HG03457 (cell line): ENCODE data around the gene PLEKHM2.
"Not testable (repeated sequence)": the region's sequence is repeated elsewhere in the genome, so short reads cannot be mapped to it uniquely, and the experiment has no call there.

ENCODE experiments used
- ATAC-seq: cut with Tn5 transposase; IDR thresholded peaks from one replicate; pipeline ENCODE4 v1.9.1; 2021; ENCODE audit warnings: moderate number of reproducible peaks; ENCODE audit not compliant: unreplicated experiment

PLEKHM2 gene, protein sequence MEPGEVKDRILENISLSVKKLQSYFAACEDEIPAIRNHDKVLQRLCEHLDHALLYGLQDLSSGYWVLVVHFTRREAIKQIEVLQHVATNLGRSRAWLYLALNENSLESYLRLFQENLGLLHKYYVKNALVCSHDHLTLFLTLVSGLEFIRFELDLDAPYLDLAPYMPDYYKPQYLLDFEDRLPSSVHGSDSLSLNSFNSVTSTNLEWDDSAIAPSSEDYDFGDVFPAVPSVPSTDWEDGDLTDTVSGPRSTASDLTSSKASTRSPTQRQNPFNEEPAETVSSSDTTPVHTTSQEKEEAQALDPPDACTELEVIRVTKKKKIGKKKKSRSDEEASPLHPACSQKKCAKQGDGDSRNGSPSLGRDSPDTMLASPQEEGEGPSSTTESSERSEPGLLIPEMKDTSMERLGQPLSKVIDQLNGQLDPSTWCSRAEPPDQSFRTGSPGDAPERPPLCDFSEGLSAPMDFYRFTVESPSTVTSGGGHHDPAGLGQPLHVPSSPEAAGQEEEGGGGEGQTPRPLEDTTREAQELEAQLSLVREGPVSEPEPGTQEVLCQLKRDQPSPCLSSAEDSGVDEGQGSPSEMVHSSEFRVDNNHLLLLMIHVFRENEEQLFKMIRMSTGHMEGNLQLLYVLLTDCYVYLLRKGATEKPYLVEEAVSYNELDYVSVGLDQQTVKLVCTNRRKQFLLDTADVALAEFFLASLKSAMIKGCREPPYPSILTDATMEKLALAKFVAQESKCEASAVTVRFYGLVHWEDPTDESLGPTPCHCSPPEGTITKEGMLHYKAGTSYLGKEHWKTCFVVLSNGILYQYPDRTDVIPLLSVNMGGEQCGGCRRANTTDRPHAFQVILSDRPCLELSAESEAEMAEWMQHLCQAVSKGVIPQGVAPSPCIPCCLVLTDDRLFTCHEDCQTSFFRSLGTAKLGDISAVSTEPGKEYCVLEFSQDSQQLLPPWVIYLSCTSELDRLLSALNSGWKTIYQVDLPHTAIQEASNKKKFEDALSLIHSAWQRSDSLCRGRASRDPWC

DNA sequence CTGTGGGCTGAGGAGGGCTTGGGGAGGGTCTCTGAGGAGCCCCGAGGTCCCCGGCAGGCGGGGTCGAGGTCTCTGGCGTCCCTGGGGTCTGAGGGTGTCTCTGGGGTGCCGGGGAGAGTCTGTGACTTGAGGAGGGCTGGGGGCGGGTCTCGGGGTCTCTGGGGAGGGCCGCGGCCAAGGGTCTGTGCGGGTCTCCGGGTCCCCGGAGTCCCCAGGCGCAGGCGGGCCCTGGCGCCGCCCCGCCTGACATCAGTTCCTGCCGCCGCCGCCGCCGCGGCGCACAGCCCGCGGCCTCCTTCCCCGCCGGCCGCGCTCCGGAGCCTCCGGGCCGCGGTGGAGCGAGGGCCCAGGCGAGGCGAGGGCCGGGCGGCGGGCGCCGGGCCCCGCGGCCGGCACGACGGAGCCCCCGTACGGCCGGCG is at the start of gene PLEKHM2:
TSS of gene PLEKHM2 (plus strand) at position 279 of the 420 bp plus-strand sequence. CDS start 239 bp downstream, outside the sequence.
- no peak for ATAC-seq

DNA sequence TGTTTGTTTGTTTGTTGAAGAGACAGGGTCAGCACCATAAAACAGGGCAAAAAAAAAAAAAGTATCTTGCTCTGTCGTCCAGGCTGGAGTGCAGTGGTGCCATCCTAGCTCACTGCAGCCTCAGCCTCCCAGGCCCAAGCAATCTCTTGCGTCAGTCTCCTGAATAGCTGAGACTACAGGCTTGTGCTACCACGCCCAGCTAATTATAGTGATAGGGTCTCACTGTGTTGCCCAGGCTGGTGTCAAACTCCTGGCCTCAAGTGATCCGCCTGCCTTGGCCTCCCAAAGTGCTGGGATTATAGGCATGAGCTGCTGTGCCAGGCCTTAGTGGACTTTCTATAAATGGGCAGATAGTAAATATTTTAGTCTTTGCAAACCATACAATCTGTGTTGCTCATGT is 47.7 kb upstream of the PLEKHM2 start:
- ATAC-seq: no peak

DNA sequence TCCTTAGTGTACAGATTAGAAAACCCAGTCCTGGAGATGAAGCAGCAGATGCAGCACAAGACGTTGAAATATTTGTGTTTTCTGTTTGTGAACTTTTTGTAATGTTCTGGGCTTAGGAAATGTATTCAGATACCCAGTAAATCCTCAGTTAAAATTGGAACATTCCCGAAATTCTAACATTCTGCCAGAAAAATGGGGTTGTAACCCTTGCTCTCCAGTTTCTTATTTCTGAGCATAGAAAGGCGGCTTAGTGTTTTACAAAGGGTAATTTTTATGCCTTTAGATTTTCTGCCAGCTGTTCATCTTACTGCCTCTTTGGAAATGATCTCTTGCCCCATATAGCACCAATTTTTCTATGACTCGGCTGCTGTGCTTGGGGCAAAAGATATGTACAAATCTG is 46.3 kb upstream of the PLEKHM2 start:
- ATAC-seq: no peak

DNA sequence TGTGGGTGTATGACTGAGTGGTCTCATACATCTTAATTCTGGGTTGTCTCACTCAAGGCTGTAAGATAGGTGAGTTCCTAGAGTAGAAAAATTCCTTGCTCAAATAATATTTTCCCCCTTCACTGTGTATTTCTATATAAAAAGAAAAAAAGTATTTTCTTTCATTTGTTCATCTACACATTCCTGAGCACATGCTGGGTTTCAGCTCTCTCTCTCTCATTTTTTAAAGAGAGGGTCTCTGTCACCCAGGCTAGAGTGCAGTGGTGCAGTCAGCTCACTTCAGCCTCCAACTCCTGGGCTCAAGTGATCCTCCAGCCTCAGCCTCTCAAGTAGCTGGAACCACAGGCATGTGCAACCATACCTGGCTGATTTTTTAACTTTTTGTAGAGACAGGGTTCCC is 44.9 kb upstream of the PLEKHM2 start:
- no peak for ATAC-seq

DNA sequence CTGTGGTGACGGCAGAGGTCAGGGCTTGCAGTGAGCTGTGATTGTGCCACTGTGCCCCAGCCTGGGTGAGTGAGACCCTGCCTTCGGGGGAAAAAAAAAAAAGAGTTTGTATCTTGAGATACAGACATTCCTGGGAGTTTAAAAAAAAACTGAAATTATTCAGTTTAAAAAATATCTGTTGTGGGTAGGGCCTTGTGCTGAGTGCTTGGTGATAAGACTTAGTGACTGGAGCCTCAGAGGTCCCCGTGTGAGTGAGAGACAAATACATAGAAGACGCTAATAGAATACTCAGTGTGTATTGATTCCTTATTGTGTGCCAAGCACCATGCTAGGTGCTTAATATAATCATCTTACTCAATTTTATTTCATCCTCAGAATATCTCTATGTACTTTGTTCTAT is 44.2 kb upstream of the PLEKHM2 start:
- no peak for ATAC-seq

DNA sequence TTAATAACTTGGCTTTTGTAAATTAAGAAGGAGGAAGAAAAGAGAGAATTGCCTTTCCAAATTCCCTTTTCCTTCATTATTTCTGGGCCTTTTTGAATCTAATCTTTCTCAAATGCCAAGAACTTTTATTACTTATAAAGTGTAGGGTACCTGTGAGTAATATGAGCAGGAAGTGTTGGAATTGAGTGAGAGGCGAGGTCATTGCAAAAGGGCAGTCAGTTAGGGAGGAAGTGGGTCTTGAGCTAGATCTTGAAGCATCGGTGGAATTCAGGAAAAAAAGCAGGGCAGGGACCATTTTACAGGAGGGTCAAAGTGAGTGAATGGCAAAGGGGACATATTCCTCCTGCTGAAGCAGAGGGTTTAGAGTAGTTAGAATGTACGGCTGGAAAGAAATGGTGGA is 43.5 kb upstream of the PLEKHM2 start:
- no peak for ATAC-seq

DNA sequence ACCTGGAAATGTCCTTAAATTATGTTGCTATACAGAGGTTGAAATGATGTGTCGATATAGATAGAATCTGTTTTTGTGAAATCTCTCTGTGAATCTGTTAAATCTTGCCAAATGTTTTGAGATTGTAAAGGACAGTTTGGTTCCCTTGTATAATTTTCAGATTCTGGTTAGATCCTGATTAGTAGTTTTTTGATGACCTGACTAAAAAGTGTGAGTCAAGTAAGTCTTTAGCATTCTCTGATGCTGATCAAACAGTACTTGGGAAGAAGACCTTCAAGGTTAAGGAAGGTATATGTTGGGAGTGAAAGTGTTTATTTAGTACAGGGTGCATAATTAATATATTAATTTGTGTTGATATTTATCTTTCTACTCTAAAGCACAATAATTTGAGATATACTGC is 34.2 kb upstream of the PLEKHM2 start:
- no peak for ATAC-seq

DNA sequence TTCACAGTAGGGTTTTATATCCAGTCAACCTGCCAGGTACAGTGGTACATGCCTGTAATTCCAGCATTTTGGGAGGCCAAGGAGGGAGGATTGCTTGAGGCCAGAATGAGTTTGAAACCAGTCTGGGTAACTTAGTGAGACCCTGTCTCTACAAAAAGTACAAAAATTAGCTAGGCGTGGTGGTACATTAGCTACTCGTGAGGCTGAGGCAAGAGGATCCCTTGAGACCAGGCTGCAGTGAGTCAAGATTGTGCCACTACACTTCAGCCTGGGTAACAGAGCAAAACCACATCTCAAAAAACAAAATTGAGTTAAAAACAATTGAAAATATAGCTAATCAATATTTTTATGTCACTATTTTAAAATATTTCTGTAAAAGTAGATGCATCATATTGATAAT is 33.7 kb upstream of the PLEKHM2 start:
- no peak for ATAC-seq

DNA sequence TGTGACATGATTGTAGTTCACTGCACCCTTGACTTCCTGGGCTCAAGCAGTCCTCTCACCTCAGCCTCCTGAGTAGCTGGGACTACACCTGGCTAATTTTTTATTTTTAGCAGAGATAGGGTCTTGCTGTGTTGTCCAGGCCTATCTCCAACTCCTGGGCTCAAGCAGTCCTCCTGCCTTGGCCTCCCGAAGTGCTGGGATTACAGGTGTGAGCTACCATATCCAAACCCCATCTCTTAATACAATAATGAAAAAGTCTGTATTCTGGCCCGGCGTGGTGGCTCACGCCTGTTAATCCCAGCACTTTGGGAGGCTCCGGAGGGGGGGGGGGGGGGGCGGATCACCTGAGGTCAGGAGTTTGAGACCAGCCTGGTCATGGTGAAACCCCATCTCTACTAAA is 32.0 kb upstream of the PLEKHM2 start:
- ATAC-seq: not testable (repeated sequence)

DNA sequence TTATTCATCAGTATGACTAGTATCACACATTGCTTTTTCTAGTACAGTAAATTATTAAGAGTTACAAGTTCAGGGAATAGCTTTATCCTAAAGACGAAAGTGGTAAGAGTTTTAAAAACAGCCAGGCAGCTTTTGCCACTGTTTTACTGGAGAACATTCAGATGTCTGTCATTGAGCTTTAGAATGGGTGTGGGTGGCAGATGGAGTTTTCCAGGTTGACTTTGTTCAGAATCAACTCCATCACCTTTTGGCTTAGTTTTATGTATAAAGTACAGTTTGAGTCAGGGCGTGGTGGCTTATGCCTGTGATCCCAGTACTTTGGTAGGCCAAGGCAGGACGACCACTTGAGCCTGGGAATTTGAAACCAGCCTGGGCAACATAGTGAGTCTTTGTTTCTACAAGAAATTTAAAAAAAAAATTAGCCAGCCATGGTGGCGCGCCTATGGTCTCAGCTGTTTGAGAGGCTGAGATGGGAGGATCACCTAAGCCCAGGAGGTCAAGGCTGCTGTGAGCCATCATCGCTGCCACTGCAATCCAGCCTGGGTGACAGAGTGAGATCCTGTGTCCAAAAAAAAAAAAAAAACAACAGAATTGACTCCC is 29.9 kb upstream of the PLEKHM2 start:
- no peak for ATAC-seq

DNA sequence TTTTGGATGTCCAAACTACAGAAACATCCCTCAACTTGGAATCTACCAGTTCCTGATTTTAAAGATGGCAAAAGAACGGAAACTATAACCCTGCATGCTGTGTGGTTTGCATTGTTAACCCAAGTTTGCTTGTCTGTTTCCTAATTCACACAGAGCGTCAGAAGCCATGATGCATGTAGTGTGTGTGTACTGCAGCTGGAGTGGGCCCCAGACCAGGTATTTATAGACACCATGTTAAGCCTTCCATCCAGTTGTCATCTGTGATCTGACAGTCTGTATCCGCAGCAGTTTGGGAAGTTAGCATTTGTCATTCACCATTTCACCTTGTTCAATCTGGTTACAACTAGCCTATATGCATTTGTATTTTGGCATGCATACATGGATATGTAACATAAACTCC is 27.7 kb upstream of the PLEKHM2 start:
- no peak for ATAC-seq

DNA sequence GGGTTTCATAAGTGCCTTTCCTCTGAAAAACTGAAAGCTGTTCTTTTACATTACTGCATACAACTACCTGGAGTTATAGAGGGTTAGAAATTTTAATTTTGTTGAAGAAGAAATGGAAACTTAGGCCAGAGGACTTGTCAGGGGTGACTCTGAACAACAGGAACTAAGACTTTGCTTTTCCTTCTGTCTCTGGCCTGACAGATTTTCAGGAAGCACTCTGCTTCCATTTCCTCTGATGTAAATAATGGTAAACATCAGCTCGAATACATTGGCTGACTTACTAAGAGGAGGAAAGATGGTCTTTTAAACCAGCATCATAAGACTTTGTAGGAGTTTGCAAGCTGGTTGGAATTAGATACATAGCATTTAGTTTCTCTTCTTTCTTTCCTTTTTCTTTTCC is 27.1 kb upstream of the PLEKHM2 start:
- ATAC-seq: no peak

DNA sequence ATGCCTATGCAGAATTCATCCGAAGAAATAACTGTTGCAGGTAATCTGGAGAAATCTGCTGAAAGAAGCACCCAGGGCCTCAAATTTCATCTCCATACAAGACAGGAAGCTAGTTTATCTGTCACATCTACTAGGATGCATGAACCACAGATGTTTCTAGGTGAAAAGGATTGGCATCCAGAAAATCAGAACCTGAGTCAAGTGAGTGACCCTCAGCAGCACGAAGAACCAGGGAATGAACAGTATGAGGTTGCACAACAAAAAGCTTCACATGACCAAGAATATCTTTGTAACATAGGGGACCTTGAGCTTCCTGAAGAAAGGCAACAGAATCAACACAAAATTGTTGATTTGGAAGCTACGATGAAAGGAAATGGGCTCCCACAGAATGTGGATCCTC is 24.0 kb upstream of the PLEKHM2 start:
- no peak for ATAC-seq

DNA sequence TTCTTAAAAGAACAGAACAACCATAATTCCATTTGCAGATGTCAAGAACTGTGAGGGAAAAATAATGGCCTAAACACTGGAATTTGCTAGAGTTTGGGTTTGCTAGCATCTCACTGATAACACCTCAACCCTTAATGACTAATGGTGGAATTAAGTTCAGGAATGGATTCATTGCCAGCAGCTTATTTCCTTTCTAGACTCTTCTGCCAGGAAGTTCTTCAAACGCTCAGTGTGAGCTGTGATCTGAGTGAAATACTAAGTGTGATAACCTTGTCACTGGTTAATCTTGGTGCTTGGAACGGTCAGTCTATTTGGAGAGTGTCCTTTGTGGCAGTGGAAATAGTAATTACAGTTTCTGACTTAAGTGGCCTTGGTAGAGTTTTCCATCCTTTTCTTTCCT is 21.6 kb upstream of the PLEKHM2 start:
- no peak for ATAC-seq

DNA sequence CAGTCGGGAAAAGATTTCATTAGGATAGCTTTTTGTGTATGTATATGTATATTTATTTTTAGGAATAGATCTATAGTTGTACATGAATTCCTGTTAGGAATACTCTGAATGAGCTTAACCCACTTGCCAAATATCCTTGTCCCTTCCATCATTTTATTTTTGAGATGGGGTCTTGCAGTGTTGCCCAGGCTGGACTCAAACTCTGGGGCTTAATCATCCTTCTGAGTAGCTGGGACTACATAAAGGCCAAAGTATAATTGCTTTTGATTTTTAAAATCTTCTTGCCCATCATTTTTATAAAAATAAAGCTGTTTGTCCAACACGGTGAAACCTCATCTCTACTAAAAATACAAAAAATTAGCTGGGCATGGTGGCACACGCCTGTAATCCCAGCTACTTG is 20.2 kb upstream of the PLEKHM2 start:
- ATAC-seq: no peak

DNA sequence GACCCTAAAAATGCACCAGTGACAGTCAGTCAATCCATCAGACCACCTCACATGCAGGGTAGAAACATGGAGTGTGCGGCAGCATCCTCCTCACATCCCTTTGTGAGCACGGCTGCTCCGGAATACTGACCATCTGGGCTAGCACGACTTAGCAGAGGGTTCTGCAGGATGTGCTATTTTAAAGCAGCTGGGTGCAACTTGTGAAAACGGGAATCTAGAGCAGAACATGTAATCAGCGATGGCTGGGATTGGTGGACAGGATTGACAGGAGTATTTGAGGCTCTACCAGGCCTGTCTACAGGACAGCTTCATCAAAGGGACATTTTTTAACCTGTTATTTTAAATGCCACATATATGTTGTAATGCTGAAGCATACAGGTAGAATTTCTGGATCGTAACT is 16.8 kb upstream of the PLEKHM2 start:
- ATAC-seq: no peak

DNA sequence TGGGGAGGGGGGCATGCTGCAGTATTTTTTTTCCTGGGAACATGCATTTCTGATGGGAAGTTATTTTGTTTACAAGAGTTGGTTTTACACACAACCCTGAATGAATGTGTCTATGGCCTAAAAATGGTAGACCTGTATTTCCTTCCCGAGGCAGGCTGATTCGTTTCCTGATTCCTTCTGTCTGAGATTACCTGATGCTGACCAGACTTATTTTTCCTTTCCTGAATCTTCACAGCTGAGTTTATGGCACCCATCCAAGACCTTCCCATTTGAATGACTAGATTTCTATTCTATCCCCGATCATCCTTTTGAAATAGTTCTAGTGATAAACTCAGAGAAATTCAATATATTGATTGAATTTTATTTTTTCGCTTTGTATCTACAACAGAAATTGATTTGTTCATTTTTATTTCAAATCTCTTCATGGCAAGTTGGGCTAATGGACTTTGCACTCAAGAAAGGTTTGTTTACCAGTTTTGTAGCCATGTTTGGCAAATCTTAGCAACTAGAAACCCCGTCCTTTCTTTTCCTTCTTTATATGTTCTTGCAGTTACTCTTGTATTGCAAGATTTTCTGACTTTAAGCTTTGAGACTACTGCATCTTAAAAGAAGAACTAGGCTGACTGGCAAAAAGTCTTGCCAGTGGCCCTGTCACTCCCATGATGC is 15.9 kb upstream of the PLEKHM2 start:
- no peak for ATAC-seq

DNA sequence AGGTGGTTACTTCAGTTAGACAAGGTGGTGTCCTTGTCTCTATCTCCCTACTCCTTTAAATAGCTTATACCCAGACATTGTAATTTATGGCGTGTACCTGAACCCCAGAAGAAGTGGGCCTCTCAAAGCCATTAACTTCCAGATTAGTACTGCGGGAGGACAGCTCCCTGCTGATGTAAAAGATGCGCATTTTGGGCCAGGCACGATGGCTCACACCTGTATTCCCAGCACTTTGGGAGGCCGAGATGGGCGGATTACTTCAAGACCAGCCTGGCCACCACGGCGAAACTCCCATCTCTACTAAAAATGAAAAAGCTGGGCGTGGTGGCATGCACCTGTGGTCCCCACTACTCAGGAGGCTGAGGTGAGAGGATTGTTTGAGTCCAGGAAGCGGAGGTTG is 15.0 kb upstream of the PLEKHM2 start:
- no peak for ATAC-seq

DNA sequence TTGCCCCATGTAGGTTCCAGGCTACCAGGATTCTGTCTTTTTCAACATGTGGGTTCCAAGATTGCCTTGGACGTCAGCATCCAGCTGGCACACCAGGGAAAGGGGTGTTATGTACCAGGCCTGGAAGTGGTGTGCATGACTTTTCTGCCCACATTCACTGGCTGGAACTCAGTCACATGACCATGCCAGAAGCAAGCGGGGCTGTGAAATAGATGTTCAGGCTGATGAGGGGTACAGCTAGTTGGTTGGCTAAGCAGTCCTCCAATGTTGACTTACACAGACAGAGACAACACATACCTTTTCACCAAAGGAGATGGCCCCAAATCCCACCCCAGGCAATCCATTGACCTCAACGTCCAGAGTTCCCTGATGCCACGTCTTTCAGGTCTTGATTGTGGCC is 14.3 kb upstream of the PLEKHM2 start:
- no peak for ATAC-seq

DNA sequence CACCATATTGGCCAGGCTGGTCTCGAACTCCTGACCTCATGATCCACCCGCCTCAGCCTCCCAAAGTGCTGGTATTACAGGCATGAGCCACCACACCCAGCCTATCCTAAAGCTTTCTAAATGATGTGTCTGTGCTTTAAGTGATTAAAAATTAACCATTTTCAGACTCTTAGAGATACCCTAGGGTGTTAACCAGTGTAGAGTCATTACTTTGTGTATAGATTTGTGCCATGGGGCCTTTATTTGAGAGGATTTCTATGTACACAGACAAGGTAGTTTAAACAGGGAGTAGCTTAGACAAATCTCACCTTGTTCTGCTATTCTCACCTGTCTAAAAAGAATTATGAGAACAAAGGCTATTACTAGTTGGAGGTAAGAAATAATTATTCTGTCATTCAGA is 12.7 kb upstream of the PLEKHM2 start:
- ATAC-seq: no peak
